ENCODE data around the gene FILIP1.

The FILIP1 gene

GRCh38 chr6:75391276-75391675, 102.3 kb downstream of the FILIP1 start:
- ChIA-PET POLR2A (no interaction called here), CTCF (interaction anchor here (1.6 kb wide), 1 partner anchor 11 kb away, joined by 3 read pairs; no protein-coding TSS in a partner anchor)
- no peak for TF ChIP-seq CTCF (IDR thresholded peaks at IDR 0.05; ENCODE audit: insufficient read depth, low read length, missing control alignments)
- H3K4me3 ChIP-seq (ENCODE audit: low read depth, low read length): no peak overlapping the region
- DNase-seq (ENCODE audit: low read depth, low spot score): no peak

GRCh38 chr6:75386050-75386770, 107.4 kb downstream of the FILIP1 start:
- no peak for TF ChIP-seq CTCF (IDR thresholded peaks at IDR 0.05; ENCODE audit: insufficient read depth, low read length, missing control alignments)
- no peak for DNase-seq (ENCODE audit: low read depth, low spot score)
- H3K4me3 ChIP-seq (ENCODE audit: low read depth, low read length): no peak overlapping the region
- CTCF ChIA-PET: interaction anchor here (1.8 kb wide), 1 partner anchor 10 kb away, joined by 4 read pairs; no protein-coding TSS in a partner anchor
- POLR2A ChIA-PET: no interaction called here

- ChIA-PET POLR2A (no interaction called here), CTCF (interaction anchor here (1.2 kb wide), 1 partner anchor 15 kb away, joined by 5 read pairs; no protein-coding TSS in a partner anchor)
- DNase-seq (ENCODE audit: low read depth, low spot score): no peak
- no peak for TF ChIP-seq CTCF (IDR thresholded peaks at IDR 0.05; ENCODE audit: insufficient read depth, low read length, missing control alignments)
- H3K4me3 ChIP-seq (ENCODE audit: low read depth, low read length): no peak overlapping the region
Measured at GRCh38 chr6:75384116-75384515, 109.5 kb downstream of the FILIP1 start.

GRCh38 chr6:75382634-75382900, 111.0 kb downstream of the FILIP1 start:
- CTCF ChIA-PET: interaction anchor here (1.4 kb wide), 2 partner anchors 16 to 116 kb away, joined by 3 to 6 read pairs; no protein-coding TSS in a partner anchor
- no peak for TF ChIP-seq CTCF (IDR thresholded peaks at IDR 0.05; ENCODE audit: insufficient read depth, low read length, missing control alignments)
- POLR2A ChIA-PET: no interaction called here
- DNase-seq (ENCODE audit: low read depth, low spot score): no peak
- H3K4me3 ChIP-seq (ENCODE audit: low read depth, low read length): no peak overlapping the region

GRCh38 chr6:75381877-75382633, 111.5 kb downstream of the FILIP1 start:
- CTCF ChIA-PET: interaction anchor here (1.4 kb wide), 2 partner anchors 15 to 115 kb away, joined by 3 to 6 read pairs; no protein-coding TSS in a partner anchor
- H3K4me3 ChIP-seq (ENCODE audit: low read depth, low read length): no peak overlapping the region
- TF ChIP-seq CTCF (IDR thresholded peaks at IDR 0.05; ENCODE audit: insufficient read depth, low read length, missing control alignments): no peak
- POLR2A ChIA-PET: no interaction called here
- DNase-seq (ENCODE audit: low read depth, low spot score): no peak

DNA sequence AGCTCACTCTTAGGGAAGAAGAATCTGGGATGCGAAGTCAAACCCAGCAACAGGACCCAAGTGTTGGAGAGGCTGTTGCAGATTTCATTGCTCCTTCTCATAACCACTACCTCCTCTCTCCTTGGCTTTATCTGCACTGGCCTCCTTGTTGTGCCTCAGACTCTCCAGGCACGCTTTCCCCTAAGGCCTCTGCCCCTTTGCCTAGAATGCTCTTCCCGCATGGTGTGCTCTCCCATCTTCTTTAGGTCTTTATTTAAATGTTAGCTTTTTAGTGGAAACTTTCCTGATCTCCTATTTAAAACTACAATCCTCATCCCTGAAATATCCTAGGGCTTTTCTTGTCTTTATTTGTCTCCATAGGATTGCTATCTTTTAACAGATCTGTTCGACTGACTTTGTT, 114.1 kb downstream of the FILIP1 start:
- TF ChIP-seq CTCF (IDR thresholded peaks at IDR 0.05; ENCODE audit: insufficient read depth, low read length, missing control alignments): no peak
- CTCF ChIA-PET: no interaction called here
- no peak overlapping the region for H3K4me3 ChIP-seq (ENCODE audit: low read depth, low read length)
- POLR2A ChIA-PET: no interaction called here
- no peak for DNase-seq (ENCODE audit: low read depth, low spot score)

Data from AG04449 (cell line).